Measurements from ENCODE around the gene DICER1.

GRCh38 chr14:95111507-95112164 is 45.7 kb downstream of the DICER1 start:
- no peak for TF ChIP-seq CTCF (IDR thresholded peaks at IDR 0.05)
- no peak for TF ChIP-seq POLR2A (IDR thresholded peaks at IDR 0.05)
